Measurements from ENCODE around the gene TEK.

DNA sequence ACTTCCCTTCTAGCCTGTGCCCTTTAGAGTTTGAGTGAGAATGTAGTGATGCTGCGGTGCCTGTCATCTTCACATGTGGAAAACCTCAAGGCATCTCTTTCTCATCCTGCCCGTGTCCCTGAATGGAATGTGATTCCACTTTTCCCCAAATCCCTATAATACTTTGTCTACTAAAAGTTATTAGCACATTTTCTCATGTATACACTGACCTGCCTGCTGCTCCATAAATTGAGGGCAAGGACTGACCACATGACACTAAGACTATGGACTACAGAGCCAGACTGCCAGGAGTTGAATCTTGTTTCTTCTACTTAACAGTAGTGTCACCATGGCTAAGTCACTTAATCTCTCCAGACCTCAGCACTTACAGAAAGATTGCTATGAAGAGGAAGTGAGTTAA, 93.0 kb downstream of the TEK start:
- TF ChIP-seq POLR2A (IDR thresholded peaks at IDR 0.05): no peak
- TF ChIP-seq, protein P1, sequence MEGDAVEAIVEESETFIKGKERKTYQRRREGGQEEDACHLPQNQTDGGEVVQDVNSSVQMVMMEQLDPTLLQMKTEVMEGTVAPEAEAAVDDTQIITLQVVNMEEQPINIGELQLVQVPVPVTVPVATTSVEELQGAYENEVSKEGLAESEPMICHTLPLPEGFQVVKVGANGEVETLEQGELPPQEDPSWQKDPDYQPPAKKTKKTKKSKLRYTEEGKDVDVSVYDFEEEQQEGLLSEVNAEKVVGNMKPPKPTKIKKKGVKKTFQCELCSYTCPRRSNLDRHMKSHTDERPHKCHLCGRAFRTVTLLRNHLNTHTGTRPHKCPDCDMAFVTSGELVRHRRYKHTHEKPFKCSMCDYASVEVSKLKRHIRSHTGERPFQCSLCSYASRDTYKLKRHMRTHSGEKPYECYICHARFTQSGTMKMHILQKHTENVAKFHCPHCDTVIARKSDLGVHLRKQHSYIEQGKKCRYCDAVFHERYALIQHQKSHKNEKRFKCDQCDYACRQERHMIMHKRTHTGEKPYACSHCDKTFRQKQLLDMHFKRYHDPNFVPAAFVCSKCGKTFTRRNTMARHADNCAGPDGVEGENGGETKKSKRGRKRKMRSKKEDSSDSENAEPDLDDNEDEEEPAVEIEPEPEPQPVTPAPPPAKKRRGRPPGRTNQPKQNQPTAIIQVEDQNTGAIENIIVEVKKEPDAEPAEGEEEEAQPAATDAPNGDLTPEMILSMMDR (IDR thresholded peaks at IDR 0.05): no peak
